Right cardiac atrium (tissue), 5 donors: ENCODE data around the gene CALN1. TPM values are rescaled to one million over a fixed set of nuclear protein-coding genes. Genes with fewer than 3 reads are reported as not detected.

Experiments used
- ATAC-seq, 2 donors: fragments of 200-7000 bp; cut with Tn5 transposase; one replicate each; pipeline versions ENCODE4 v1.8.0 to v1.9.1; 2020; ENCODE audit warnings: moderate library complexity in 2 of 2, mild to moderate bottlenecking in 1 of 2
- DNase-seq, 3 donors: peaks; one replicate each; pipeline ENCODE4 v3.0.0-alpha.2; 2020
- H3K27ac ChIP-seq: one replicate; pipeline ENCODE4 v1.5.1; 2013; ENCODE audit warnings: mild to moderate bottlenecking, low read length, control low read depth, moderate library complexity
- H3K27me3 ChIP-seq: one replicate; pipeline ENCODE4 v1.6.1; 2013; ENCODE audit not compliant: control insufficient read depth, insufficient read depth
- H3K4me1 ChIP-seq: one replicate; pipeline ENCODE4 v1.6.1; 2013; ENCODE audit warnings: low read length; ENCODE audit not compliant: control insufficient read depth, insufficient read depth
- H3K4me3 ChIP-seq: one replicate; pipeline ENCODE4 v1.5.1; 2013; ENCODE audit warnings: low read length, control low read depth
- H3K9me3 ChIP-seq: one replicate; pipeline ENCODE4 v1.6.1; 2013; ENCODE audit warnings: low read length; ENCODE audit not compliant: control insufficient read depth
- WGBS: extraction: QIAGEN DNeasy Blood & Tissue Kit; methylation state at CpG from one replicate; pipeline ENCODE4 v1.1.7; 2013; 5-methylcytosine and 5-hydroxymethylcytosine counted together
- intact Hi-C, 4 donors: fragments of 100-400 bp; cut with DNase I; formaldehyde crosslinking; loops; one replicate each; pipeline versions ENCODE4 v1.11.0 to v1.14.0; 2022 to 2023
- polyA plus RNA-seq: library from polyadenylated mRNA; stranded (reverse); fragments of 200-250 nt; gene quantifications from one replicate; pipeline ENCODE4 v1.2.3, GENCODE V29; 2013
- total RNA-seq, 4 donors: library from RNA; stranded (reverse); fragmentation: NEBNext Ultra II Directional; extraction: Animal tissue kit (Norgen Biotek cat#: 25700); gene quantifications; one replicate each; pipeline ENCODE4 v1.2.1, GENCODE V29; 2021
- donor health status: healthy with polysubstance abuse.
- donor health status: DM: no; HTN: yes; CAD: no.
- donor health status: DM: no; HTN: no; CAD: no.
- donor health status: DM: no; HTN: yes; CAD: no; lungs with severe emphysema.
- donor health status: DM: yes; HTN: yes; CAD: no.

CALN1 gene
- total and polyA plus RNA-seq, 5 donors: not detected

DNA sequence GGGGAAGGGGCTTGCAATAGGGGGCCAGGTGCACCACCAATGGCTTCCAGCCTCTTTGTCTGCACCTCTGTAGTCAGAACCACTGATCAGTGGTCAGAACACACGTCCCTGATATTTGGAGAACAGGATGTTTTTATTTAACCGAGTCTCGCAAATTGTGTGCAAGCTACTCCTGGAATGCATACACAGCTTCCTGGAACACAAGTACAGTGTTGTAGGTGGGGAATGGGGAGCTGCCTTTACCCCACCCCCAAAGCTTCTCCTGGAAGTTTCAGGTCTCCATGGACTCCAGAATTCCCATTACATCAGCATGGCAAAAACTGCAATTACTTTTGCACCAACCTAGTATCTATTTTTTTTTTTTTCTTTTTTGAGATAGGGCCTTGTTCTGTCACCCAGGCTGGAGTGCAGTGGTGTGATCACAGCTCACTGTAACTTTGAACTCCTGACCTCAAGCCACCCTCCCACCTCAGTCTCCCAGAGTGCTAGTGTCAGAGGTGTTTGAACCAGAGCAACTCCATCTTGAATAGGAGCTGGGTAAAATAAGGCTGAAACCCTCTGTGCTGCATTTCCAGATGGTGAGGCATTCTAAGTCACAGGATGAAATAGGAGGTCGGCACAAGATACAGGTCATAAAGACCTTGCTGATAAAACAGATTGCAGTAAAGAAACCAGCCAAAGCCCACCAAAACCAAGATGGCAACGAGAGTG lies 374.0 kb downstream of the CALN1 start:
- Histone ChIP-seq H3K4me1 (no peaks in the 10 kb centered on the region), H3K9me3 (no peaks in the 10 kb centered on the region), H3K27ac (no peak overlapping the region), H3K27me3 (no peaks in the 10 kb centered on the region), H3K4me3 (no peak overlapping the region)
- DNase-seq (no peak), ATAC-seq (no peak)
- 68% methylated on average over 5 of the region's 5 CpGs for WGBS
- intact Hi-C loops: no loop called here

DNA sequence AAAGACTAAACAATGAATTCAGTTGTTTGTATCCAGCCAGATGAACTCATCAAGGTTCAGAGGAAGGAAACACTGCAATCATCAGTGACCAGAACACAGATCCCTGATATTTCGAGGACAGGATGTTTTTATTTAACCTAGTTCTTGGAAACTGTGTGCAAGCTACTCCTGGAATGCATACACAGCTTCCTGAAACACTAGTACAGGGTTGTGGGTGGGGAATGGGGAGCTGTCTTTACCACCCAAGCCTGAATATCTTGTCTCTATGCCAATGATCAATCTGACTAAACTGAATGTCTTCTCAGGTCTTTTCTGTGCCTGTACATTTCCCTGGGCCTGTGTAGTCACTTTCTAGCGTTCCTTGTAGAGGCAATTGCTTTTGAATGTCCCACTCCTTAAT lies 374.6 kb downstream of the CALN1 start:
- 50% methylated on average over 2 of the region's 2 CpGs for WGBS
- H3K4me3 ChIP-seq: no peak overlapping the region
- intact Hi-C loops: no loop called here
- H3K9me3 ChIP-seq: no peaks in the 10 kb centered on the region
- no peaks in the 10 kb centered on the region for H3K27me3 ChIP-seq
- ATAC-seq (no peak), DNase-seq (no peak)
- H3K27ac ChIP-seq: no peak overlapping the region
- no peaks in the 10 kb centered on the region for H3K4me1 ChIP-seq

- intact Hi-C loops: no loop called here
- no peak for ATAC-seq
- no peaks in the 10 kb centered on the region for H3K9me3 ChIP-seq
- DNase-seq: no peak
- no peak overlapping the region for H3K4me3 ChIP-seq
- H3K27me3 ChIP-seq: no peaks in the 10 kb centered on the region
- WGBS: 72% methylated on average over 1 of the region's 1 CpG
- no peaks in the 10 kb centered on the region for H3K4me1 ChIP-seq
- H3K27ac ChIP-seq: no peak overlapping the region
Observed at GRCh38 chr7:72035266-72035665, 376.9 kb downstream of the CALN1 start.

DNA sequence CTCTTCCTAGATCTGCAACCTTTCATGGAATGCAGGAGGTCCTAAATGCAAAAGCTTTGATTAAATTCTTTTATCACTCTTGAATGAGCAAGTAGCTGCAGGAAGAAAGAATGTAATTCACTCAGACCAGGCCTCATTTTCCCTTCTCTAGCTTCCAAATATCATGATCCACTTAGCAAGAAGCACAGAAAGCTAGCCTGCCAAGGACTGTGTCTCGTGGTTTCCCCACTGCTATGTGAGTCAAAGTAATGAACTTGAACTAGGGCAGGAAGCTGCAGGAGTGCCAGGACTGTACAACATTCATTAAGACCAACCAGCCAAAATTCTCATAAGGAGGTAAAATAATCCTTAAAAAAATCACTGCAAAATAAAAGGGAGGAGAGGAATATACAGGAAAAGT lies 379.2 kb downstream of the CALN1 start:
- ATAC-seq: peak in 1 of 2 donors; percentile 63
- H3K27ac ChIP-seq: peak overlapping the region; percentile 26
- WGBS: 24% methylated on average over 1 of the region's 1 CpG
- H3K4me1 ChIP-seq: no peaks in the 10 kb centered on the region
- no peak overlapping the region for H3K4me3 ChIP-seq
- intact Hi-C loops: no loop called here
- no peaks in the 10 kb centered on the region for H3K9me3 ChIP-seq
- no peak for DNase-seq
- H3K27me3 ChIP-seq: no peaks in the 10 kb centered on the region

GRCh38 chr7:72030994-72031667 lies 381.0 kb downstream of the CALN1 start:
- WGBS: 81% methylated on average over 4 of the region's 4 CpGs
- ATAC-seq: peak; percentile 21 to 55

DNA sequence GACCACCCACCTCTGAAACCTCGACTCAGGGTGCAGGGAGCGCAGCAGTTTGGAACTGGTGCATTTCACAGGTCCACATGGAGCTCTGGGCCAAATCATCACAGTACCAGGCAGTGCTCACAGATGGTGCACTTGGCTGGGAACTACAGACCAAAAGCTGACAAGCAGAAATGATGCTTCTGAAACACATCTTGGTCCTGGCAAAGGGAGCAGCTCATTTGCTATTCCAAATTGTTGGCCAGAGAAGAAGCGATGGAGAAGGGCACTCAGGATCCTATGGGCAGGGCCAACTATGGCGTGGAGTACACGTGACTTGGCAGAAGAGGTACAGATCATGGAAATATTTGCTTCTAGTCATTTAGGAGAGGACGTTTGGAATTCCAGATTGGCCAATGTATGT lies 383.9 kb downstream of the CALN1 start:
- ATAC-seq (no peak), DNase-seq (no peak)
- no peaks in the 10 kb centered on the region for H3K9me3 ChIP-seq
- intact Hi-C loops: no loop called here
- H3K27ac ChIP-seq: no peak overlapping the region
- no peaks in the 10 kb centered on the region for H3K4me1 ChIP-seq
- WGBS: 79% methylated on average over 6 of the region's 6 CpGs
- H3K27me3 ChIP-seq: no peaks in the 10 kb centered on the region
- H3K4me3 ChIP-seq: no peak overlapping the region

More at GRCh38 chr7:72030994-72031667, 381.0 kb downstream of the CALN1 start:
- H3K27me3 ChIP-seq: no peaks in the 10 kb centered on the region
- H3K4me1 ChIP-seq: no peaks in the 10 kb centered on the region
- H3K27ac ChIP-seq: no peak overlapping the region
- H3K9me3 ChIP-seq: no peaks in the 10 kb centered on the region
- intact Hi-C loops: no loop called here
- DNase-seq: no peak
- H3K4me3 ChIP-seq: no peak overlapping the region

- no peak for ATAC-seq
- no peak for DNase-seq
- Histone ChIP-seq H3K4me3 (no peak overlapping the region), H3K4me1 (no peaks in the 10 kb centered on the region), H3K9me3 (no peaks in the 10 kb centered on the region), H3K27me3 (no peaks in the 10 kb centered on the region), H3K27ac (no peak overlapping the region)
- WGBS: 81% methylated on average over 3 of the region's 3 CpGs
- intact Hi-C loops: no loop called here
Observed at GRCh38 chr7:72025381-72025960, 386.7 kb downstream of the CALN1 start.

GRCh38 chr7:72023926-72024325 lies 388.2 kb downstream of the CALN1 start:
- H3K4me1 ChIP-seq: no peaks in the 10 kb centered on the region
- no peak overlapping the region for H3K4me3 ChIP-seq
- no peak for DNase-seq
- ATAC-seq: no peak
- H3K9me3 ChIP-seq: no peaks in the 10 kb centered on the region
- H3K27ac ChIP-seq: no peak overlapping the region
- 90% methylated on average over 4 of the region's 4 CpGs for WGBS
- intact Hi-C loops: no loop called here
- H3K27me3 ChIP-seq: no peaks in the 10 kb centered on the region

- 85% methylated on average over 3 of the region's 3 CpGs for WGBS
- Histone ChIP-seq H3K27me3 (no peaks in the 10 kb centered on the region), H3K4me1 (no peaks in the 10 kb centered on the region), H3K9me3 (no peaks in the 10 kb centered on the region), H3K27ac (no peak overlapping the region), H3K4me3 (no peak overlapping the region)
- intact Hi-C loops: no loop called here
- ATAC-seq (no peak), DNase-seq (no peak)
Observed at GRCh38 chr7:72021716-72022115, 390.4 kb downstream of the CALN1 start.

DNA sequence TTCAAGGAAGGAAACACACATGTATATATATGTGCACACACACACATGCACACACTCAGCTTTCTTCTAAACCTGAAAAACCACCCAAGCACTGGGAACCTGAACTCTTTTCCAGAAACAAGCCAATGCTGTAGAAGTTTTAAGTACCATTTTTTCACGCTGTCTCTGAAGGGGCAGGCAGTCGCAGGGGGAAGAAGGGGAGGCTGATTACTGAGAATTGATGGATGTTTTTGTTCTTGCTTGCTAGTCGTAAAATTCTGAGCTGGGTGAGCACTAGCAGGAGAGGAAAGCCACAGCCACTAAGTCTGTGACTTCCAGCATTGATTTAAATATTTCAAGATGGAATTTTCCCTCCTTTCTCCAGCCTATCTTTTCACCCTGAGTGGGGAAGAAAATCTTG lies 391.8 kb downstream of the CALN1 start:
- Histone ChIP-seq H3K4me1 (no peaks in the 10 kb centered on the region), H3K27me3 (no peaks in the 10 kb centered on the region), H3K9me3 (no peaks in the 10 kb centered on the region), H3K27ac (no peak overlapping the region), H3K4me3 (no peak overlapping the region)
- no peak for ATAC-seq
- no peak for DNase-seq
- 61% methylated on average over 3 of the region's 3 CpGs for WGBS
- intact Hi-C loops: no loop called here

DNA sequence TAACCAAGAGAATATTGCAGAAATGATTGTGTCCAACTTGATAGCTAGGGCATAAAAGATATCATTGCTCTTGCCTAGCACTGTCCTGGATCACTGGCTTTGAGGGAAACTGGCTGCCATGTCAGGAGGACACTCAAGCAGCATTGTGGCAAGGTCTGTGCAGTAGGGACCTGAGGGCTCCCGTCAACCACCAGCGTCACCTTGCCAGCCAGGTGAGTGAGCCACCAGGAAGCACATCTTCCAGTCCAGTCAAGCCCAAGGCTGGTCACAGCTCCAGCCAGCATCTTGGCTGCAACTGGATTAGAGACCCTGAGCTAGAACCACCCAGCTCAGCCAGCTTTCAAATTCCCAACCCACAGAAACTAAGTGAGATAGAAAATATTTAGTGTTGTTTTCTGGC lies 392.7 kb downstream of the CALN1 start:
- no peak for DNase-seq
- no peaks in the 10 kb centered on the region for H3K27me3 ChIP-seq

More for the DNA sequence above, 392.7 kb downstream of the CALN1 start:
- intact Hi-C loops: no loop called here
- Histone ChIP-seq H3K4me3 (no peak overlapping the region), H3K9me3 (no peaks in the 10 kb centered on the region), H3K4me1 (no peaks in the 10 kb centered on the region), H3K27ac (no peak overlapping the region)
- WGBS: 95% methylated on average over 2 of the region's 2 CpGs
- ATAC-seq: no peak
